GM10248 (cell line): ENCODE measurements around the gene ALDH5A1.
A peak's percentile ranks its signal among the peaks of the same experiment; 100 is the strongest.

Experiments
- CTCF ChIA-PET: fragments of 300-600 bp; sonication (Branson Sonifier 250); formaldehyde crosslinking; extraction: SDS; loops from one replicate; lab custom pipeline; 2021; ENCODE audit warnings: antibody characterized with exemption; lab: Yijun Ruan, JAX
- POLR2A ChIA-PET: fragments of 350-650 bp; sonication (Branson Sonifier 250); formaldehyde crosslinking; extraction: SDS; loops from one replicate; lab custom pipeline; 2020; ENCODE audit warnings: antibody characterized with exemption; lab: Yijun Ruan, JAX
- DNase-seq: peaks from one replicate; pipeline ENCODE4 v3.0.0; 2012; ENCODE audit errors: extremely low spot score
- TF ChIP-seq, protein P1 (sequence below): IDR thresholded peaks from 2 replicates; pipeline ENCODE4 v1.5.1; 2012; ENCODE audit warnings: mild to moderate bottlenecking, low read depth; ENCODE audit errors: extremely low read depth, missing control alignments, control extremely low read depth

ALDH5A1 gene

GRCh38 chr6:24546439-24546838, 51.7 kb downstream of the ALDH5A1 start:
- TF ChIP-seq, protein P1, sequence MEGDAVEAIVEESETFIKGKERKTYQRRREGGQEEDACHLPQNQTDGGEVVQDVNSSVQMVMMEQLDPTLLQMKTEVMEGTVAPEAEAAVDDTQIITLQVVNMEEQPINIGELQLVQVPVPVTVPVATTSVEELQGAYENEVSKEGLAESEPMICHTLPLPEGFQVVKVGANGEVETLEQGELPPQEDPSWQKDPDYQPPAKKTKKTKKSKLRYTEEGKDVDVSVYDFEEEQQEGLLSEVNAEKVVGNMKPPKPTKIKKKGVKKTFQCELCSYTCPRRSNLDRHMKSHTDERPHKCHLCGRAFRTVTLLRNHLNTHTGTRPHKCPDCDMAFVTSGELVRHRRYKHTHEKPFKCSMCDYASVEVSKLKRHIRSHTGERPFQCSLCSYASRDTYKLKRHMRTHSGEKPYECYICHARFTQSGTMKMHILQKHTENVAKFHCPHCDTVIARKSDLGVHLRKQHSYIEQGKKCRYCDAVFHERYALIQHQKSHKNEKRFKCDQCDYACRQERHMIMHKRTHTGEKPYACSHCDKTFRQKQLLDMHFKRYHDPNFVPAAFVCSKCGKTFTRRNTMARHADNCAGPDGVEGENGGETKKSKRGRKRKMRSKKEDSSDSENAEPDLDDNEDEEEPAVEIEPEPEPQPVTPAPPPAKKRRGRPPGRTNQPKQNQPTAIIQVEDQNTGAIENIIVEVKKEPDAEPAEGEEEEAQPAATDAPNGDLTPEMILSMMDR, result no peak
- no peak for DNase-seq
- ChIA-PET POLR2A (interaction anchor here (0.6 kb wide), 1 partner anchor 174 kb away, joined by 3 read pairs; no protein-coding TSS in a partner anchor), CTCF (interaction anchor here (0.9 to 2.1 kb wide), 9 partner anchors 8 to 310 kb away, joined by 3 to 6 read pairs (median 3); no protein-coding TSS in a partner anchor)

DNA sequence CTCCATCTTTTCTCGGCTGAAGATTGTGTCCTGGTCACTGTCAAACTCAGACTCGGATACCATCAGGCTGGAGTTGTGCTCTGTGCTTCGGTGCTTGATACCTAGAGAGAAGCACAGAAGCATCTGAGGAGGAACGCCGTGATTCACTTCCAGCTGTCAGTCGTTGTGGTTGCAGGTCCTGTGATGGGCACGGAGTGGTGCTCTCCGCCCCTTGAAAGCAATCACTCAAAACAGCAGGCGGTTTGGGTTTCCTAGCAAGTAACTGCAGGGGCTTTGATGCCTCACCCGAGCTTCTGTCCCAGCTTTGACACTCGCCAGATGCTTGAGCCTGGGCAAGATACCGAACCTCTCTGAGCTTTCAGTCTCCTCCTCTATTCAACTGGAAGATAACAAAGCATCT, 52.5 kb downstream of the ALDH5A1 start:
- POLR2A ChIA-PET, result no interaction called here
- CTCF ChIA-PET, result interaction anchor here (1.0 to 2.1 kb wide), 10 partner anchors 9 to 444 kb away, joined by 3 to 6 read pairs (median 3); no protein-coding TSS in a partner anchor
- TF ChIP-seq, protein P1, result peak; percentile 25
- DNase-seq, result peak; percentile 42

- ChIA-PET POLR2A (no interaction called here), CTCF (interaction anchor here (7.8 kb wide), 1 partner anchor 33 kb away, joined by 63 read pairs; no protein-coding TSS in a partner anchor)
These were observed 54.4 kb downstream of the ALDH5A1 start for GRCh38 chr6:24549158-24549557.

GRCh38 chr6:24549674-24550353, 55.0 kb downstream of the ALDH5A1 start:
- DNase-seq, result no peak
- TF ChIP-seq, protein P1, result no peak
- CTCF ChIA-PET, result interaction anchor here (0.8 to 7.8 kb wide), 5 partner anchors 10 to 43 kb away, joined by 3 to 63 read pairs (median 3); no protein-coding TSS in a partner anchor
- POLR2A ChIA-PET, result no interaction called here

More at GRCh38 chr6:24549158-24549557, 54.4 kb downstream of the ALDH5A1 start:
- no peak for DNase-seq
- TF ChIP-seq, protein P1, result no peak

- DNase-seq, result no peak
- ChIA-PET CTCF (interaction anchor here (1.0 to 7.8 kb wide), 6 partner anchors 12 to 41 kb away, joined by 3 to 63 read pairs (median 4); no protein-coding TSS in a partner anchor), POLR2A (interaction anchor here (0.6 kb wide), 1 partner anchor 930 kb away, joined by 3 read pairs; no protein-coding TSS in a partner anchor)
- TF ChIP-seq, protein P1, result no peak
These were observed 56.4 kb downstream of the ALDH5A1 start for GRCh38 chr6:24551139-24551538.

GRCh38 chr6:24554474-24554873, 59.7 kb downstream of the ALDH5A1 start:
- POLR2A ChIA-PET, result no interaction called here
- DNase-seq, result no peak
- TF ChIP-seq, protein P1, result no peak
- CTCF ChIA-PET, result interaction anchor here (1.0 to 7.8 kb wide), 3 partner anchors 14 to 28 kb away, joined by 3 to 63 read pairs (median 14); no protein-coding TSS in a partner anchor
